Measurements from ENCODE around the gene STIM1. TPM values are rescaled to one million over a fixed set of nuclear protein-coding genes. Genes with fewer than 3 reads are reported as not detected.
A peak's percentile ranks its signal among the peaks of the same experiment; 100 is the strongest.

STIM1 gene
- total RNA-seq, 4 donors from 2014 or later: 50.1 to 112 (median 63.3) TPM

DNA sequence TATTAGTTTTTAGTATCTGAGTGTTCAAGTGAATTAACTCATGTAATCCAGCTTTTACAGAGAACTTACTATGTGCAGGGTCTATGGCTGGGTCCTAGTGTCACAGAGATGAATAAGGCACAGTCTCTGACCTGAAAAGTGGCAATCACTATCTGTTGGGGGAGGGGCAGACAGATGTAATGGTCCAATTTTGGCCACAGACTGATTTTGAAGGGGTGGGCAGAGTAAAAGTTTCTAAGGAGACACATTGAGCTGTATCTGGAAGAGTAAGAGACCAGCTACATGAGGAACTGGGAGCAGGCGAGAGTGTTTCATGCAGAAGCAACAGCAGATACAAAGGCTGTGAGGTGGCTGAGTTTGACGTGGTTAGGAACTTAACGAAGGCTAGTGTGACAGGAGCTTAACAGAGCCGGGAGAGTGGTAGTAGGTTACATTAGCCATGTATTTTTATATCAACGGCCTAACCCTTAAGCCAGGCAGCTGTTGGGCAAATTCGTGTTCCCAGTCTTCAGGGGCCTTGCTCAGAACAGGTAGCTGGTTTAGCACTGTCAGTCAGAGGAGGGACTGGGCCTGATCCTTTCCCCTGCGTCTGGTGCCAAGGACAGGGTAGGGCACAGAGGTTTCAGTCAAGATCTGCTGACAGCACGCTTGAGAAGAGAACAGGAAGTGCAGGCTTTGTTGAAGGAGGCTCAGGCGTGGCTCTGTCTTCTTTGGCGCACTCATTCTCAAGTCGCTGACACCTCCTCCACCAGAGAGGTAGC lies 1.4 kb upstream of the STIM1 start:
- Histone ChIP-seq H3K36me3 (no peaks in the 10 kb centered on the region), H3K4me1 (peaks cover 19 to 67% (median 39%) of the 10 kb centered on the region in 3 donors), H3K27ac (peak overlapping the region; percentile 95 to 100 (median 99)), H3K4me3 (peak overlapping the region; percentile 65 to 98 (median 92)), H3K9me3 (no peaks in the 10 kb centered on the region), H3K27me3 (no peaks in the 10 kb centered on the region)
- DNase-seq: no peak
- intact Hi-C loops (cut with DNase I): loop anchor here (5.0 kb wide), 1 partner anchor 218 kb away; no protein-coding TSS in a partner anchor
- TF ChIP-seq, protein P1, sequence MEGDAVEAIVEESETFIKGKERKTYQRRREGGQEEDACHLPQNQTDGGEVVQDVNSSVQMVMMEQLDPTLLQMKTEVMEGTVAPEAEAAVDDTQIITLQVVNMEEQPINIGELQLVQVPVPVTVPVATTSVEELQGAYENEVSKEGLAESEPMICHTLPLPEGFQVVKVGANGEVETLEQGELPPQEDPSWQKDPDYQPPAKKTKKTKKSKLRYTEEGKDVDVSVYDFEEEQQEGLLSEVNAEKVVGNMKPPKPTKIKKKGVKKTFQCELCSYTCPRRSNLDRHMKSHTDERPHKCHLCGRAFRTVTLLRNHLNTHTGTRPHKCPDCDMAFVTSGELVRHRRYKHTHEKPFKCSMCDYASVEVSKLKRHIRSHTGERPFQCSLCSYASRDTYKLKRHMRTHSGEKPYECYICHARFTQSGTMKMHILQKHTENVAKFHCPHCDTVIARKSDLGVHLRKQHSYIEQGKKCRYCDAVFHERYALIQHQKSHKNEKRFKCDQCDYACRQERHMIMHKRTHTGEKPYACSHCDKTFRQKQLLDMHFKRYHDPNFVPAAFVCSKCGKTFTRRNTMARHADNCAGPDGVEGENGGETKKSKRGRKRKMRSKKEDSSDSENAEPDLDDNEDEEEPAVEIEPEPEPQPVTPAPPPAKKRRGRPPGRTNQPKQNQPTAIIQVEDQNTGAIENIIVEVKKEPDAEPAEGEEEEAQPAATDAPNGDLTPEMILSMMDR (IDR thresholded peaks at IDR 0.05): no peak
- peak in 2 of 4 donors; percentile 40 to 50 for TF ChIP-seq POLR2A (IDR thresholded peaks at IDR 0.05)
- 30% methylated on average over 10 to 11 of the region's 11 CpGs for WGBS, 2 donors

DNA sequence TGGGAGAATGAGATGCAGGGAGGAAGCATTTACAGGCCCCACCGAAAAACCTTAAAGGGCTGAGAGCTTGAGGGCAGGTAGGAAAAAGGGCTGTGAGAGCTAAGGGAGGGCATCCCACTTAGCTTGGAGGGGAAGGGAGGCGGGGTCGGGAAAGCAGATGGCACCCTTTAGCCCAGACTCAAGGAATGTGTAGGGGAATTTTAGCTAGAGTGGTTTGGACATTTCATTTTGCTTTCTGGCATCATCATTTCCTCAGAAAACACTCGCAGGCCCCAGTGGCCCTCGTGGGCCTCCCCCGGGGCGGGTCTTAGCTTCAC lies 846 bp upstream of the STIM1 start:
- intact Hi-C loops (cut with DNase I): loop anchor here (5.0 kb wide), 1 partner anchor 218 kb away; no protein-coding TSS in a partner anchor
- 17 to 23% methylated on average over 3 to 4 of the region's 7 CpGs for WGBS, 2 donors
- Histone ChIP-seq H3K9me3 (no peaks in the 10 kb centered on the region), H3K4me1 (peaks cover 25 to 67% (median 45%) of the 10 kb centered on the region in 3 donors), H3K4me3 (peak overlapping the region; percentile 65 to 98 (median 92)), H3K27me3 (no peaks in the 10 kb centered on the region), H3K27ac (peak overlapping the region; percentile 95 to 100 (median 99)), H3K36me3 (no peaks in the 10 kb centered on the region)
- peak in 1 of 4 donors; percentile 8 for TF ChIP-seq POLR2A (IDR thresholded peaks at IDR 0.05)
- TF ChIP-seq, protein P1 (IDR thresholded peaks at IDR 0.05): no peak
- no peak for DNase-seq

DNA sequence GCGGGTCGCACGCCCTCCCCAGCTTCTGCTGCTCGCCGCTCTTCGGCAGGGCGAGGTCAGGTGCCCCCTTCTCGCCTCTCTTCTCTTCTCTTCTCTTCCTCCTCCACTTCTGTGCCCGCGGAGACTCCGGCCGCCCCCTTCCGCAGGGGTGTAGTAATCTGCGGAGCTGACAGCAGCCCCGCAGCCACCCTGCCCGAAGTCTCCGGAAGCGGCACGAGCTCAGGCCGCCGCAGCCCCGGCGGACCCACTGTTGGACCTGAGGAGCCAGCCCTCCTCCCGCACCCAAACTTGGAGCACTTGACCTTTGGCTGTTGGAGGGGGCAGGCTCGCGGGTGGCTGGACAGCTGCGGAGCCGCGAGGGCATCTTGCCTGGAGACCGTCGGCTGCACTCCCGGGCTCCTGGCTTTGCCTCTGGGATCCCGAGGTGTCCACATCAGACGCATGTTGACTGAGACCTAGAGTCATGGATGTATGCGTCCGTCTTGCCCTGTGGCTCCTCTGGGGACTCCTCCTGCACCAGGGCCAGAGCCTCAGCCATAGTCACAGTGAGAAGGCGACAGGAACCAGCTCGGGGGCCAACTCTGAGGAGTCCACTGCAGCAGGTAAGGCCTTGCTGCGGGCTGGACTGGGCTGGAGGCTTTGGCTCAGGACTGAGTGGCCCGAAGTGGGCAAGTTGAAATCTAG lies 486 bp downstream of the STIM1 start:
- TF ChIP-seq, protein P1 (IDR thresholded peaks at IDR 0.05): no peak
- TF ChIP-seq POLR2A (IDR thresholded peaks at IDR 0.05): no peak
- H3K27me3 ChIP-seq: no peaks in the 10 kb centered on the region
- 1 to 2% methylated on average over 16 to 27 of the region's 40 CpGs for WGBS, 2 donors
- intact Hi-C loops (cut with DNase I): no loop called here
- no peaks in the 10 kb centered on the region for H3K36me3 ChIP-seq
- DNase-seq: no peak
- peaks cover 34 to 77% (median 56%) of the 10 kb centered on the region in 3 donors for H3K4me1 ChIP-seq
- H3K27ac ChIP-seq: peak overlapping the region; percentile 95 to 100 (median 99)
- H3K4me3 ChIP-seq: peak overlapping the region; percentile 65 to 98 (median 92)
- H3K9me3 ChIP-seq: no peaks in the 10 kb centered on the region

DNA sequence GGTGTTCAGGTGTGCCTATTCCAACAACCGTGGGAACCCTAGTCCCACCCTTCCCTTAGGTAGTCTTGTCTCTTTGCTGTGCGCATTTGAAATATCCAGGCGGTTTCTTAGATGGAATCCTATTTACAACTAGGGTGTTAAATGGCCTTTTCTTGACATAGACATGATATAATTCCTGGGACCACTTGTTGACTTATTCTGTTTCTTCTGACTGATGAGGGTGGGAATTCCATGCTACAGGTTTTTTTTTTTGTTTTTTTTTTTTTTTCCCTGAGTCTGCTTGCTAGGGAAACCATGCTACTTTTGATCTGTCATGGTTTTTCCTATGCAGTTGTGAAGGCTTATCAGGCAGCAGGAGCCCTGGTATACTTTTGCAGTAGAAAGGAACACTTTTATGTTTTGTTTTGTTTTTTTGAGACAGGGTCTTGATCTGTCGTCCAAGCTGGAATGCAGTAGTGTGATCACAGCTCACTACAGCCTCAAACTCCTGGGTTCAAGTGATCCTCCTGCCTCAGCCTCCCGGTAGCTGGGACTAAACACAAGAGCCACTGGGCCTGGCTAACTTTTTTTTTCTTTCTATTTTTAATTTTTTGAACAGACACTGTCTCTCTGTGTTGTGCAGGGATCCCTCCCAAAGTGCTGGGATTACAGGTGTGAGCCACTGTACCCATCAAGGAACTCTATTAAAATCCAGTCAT lies 1.5 kb downstream of the STIM1 start:
- Histone ChIP-seq H3K9me3 (no peaks in the 10 kb centered on the region), H3K27ac (peak overlapping the region; percentile 95 to 100 (median 99)), H3K4me1 (peaks cover 35 to 87% (median 60%) of the 10 kb centered on the region in 3 donors), H3K27me3 (no peaks in the 10 kb centered on the region), H3K4me3 (peak overlapping the region; percentile 65 to 98 (median 92)), H3K36me3 (no peaks in the 10 kb centered on the region)
- no peak for TF ChIP-seq POLR2A (IDR thresholded peaks at IDR 0.05)
- TF ChIP-seq, protein P1 (IDR thresholded peaks at IDR 0.05): peak in 1 of 6 experiments; percentile 7
- no peak for DNase-seq
- 35 to 42% methylated on average over 5 of the region's 5 CpGs for WGBS, 2 donors
- intact Hi-C loops (cut with DNase I): no loop called here
